HepG2 (cell line): ENCODE data around the gene TIMM17A. TPM values are rescaled to one million over a fixed set of nuclear protein-coding genes. Genes with fewer than 3 reads are reported as not detected.
A peak's percentile ranks its signal among the peaks of the same experiment; 100 is the strongest.

Experiments used
- ATAC-seq: fragments of 200-7000 bp; cut with Tn5 transposase; 3 replicates; pipeline ENCODE4 v1.9.1; 2020; ENCODE audit warnings: mild to moderate bottlenecking, moderate library complexity
- BruUV-seq: library from RNA; stranded (reverse); fragments of 400-500 nt; replicated peaks from 2 replicates; lab custom pipeline; 2021; lab: Mats Ljungman, UMichigan
- CTCF ChIA-PET: fragments of 300-600 bp; formaldehyde crosslinking; extraction: SDS; loops from one replicate; lab custom pipeline; 2021; ENCODE audit warnings: low total read pairs, inconsistent platforms, low intra/inter-chr PET ratio; lab: Yijun Ruan, JAX
- POLR2A ChIA-PET: fragments of 350-600 bp; sonication (Branson Sonifier 250); formaldehyde crosslinking; loops from one replicate; lab custom pipeline; 2020; ENCODE audit warnings: antibody characterized with exemption, inconsistent platforms; lab: Yijun Ruan, JAX
- DNase-seq: peaks from one replicate; pipeline ENCODE4 v3.0.0-alpha.2; 2015; ENCODE audit warnings: low spot score
- FAIRE-seq: peaks from 3 replicates; lab custom pipeline; 2011; peaks lifted over from hg19 to GRCh38; lab: Jason Lieb, UNC
- H2AFZ ChIP-seq: one replicate; pipeline ENCODE4 v1.6.1; 2011; ENCODE audit warnings: low read length, inconsistent platforms
- H3K27ac ChIP-seq: fragments of 300-600 bp; 3 replicates; pipeline ENCODE4 v1.8.0; 2011; ENCODE audit warnings: mixed run types, mild to moderate bottlenecking, mixed read lengths, low read length, inconsistent platforms; ENCODE audit not compliant: insufficient read depth; ENCODE audit errors: extremely low read length
- H3K27me3 ChIP-seq, 2 experiments: fragments of 200-600 bp in 1 of 2; 2 replicates in 1 of 2; 3 replicates in 1 of 2; pipeline versions ENCODE4 v1.6.0 to v1.8.0; 2011; ENCODE audit warnings: low read length in 2 of 2, mild to moderate bottlenecking in 2 of 2, moderate library complexity in 2 of 2, inconsistent platforms in 1 of 2; ENCODE audit not compliant: insufficient read depth in 2 of 2, control insufficient read depth in 1 of 2
- H3K36me3 ChIP-seq, 2 experiments: fragments of 200-600 bp in 1 of 2; replicated peaks in 1 of 2; 2 replicates in 1 of 2; 3 replicates in 1 of 2; pipeline versions ENCODE4 v1.5.1 to v1.8.0; 2011; ENCODE audit warnings: low read length in 2 of 2, inconsistent platforms in 1 of 2; ENCODE audit not compliant: insufficient read depth in 2 of 2, control insufficient read depth in 1 of 2
- H3K4me1 ChIP-seq: 2 replicates; pipeline ENCODE4 v1.5.1; 2012; ENCODE audit warnings: low read length, inconsistent platforms; ENCODE audit not compliant: insufficient read depth
- H3K4me2 ChIP-seq: 2 replicates; pipeline ENCODE4 v1.6.0; 2011; ENCODE audit warnings: low read depth, low read length, inconsistent platforms
- H3K4me3 ChIP-seq, 3 experiments: fragments of 200-600 bp in 1 of 3; sonication (generic), shearing (Covaris generic) in 1 of 3; replicated peaks in 1 of 3; 2 replicates each; pipeline ENCODE4 v1.5.1; 2011 to 2016; ENCODE audit warnings: low read length in 3 of 3, inconsistent platforms in 2 of 3, low read depth in 2 of 3, mild to moderate bottlenecking in 2 of 3, control low read depth in 1 of 3, mixed read lengths in 1 of 3; ENCODE audit not compliant: insufficient read depth in 1 of 3
- H3K79me2 ChIP-seq: one replicate; pipeline ENCODE4 v1.6.1; 2011; ENCODE audit warnings: low read length, inconsistent platforms; ENCODE audit not compliant: insufficient read depth
- H3K9ac ChIP-seq: 2 replicates; pipeline ENCODE4 v1.6.0; 2011; ENCODE audit warnings: mild to moderate bottlenecking, low read depth, low read length, inconsistent platforms; ENCODE audit not compliant: insufficient read depth
- H3K9me3 ChIP-seq: 2 replicates; pipeline ENCODE4 v1.5.1; 2012; ENCODE audit warnings: mild to moderate bottlenecking, low read length
- H4K20me1 ChIP-seq: 2 replicates; pipeline ENCODE4 v1.6.0; 2011; ENCODE audit warnings: inconsistent platforms, mild to moderate bottlenecking, low read length, moderate library complexity; ENCODE audit not compliant: insufficient read depth
- ARNT2 ChIP-seq: sonication (generic); formaldehyde crosslinking; IDR thresholded peaks from 2 replicates; pipeline ENCODE4 v1.8.0; 2022; ENCODE audit warnings: mild to moderate bottlenecking, low read depth, missing genetic modification reagents, moderate library complexity
- ISX ChIP-seq: sonication (generic); formaldehyde crosslinking; conservative IDR thresholded peaks from 2 replicates; pipeline ENCODE4 v1.5.0; 2020; ENCODE audit warnings: missing genetic modification reagents
- MAFK ChIP-seq, 2 experiments: IDR thresholded peaks in 1 of 2; conservative IDR thresholded peaks in 1 of 2; 2 replicates each; pipeline ENCODE4 v1.6.1; 2011; ENCODE audit warnings: improper control_type of control experiment in 2 of 2, low read length in 2 of 2
- MNT ChIP-seq: fragments of 450-650 bp; IDR thresholded peaks from 2 replicates; pipeline ENCODE4 v1.6.1; 2016
- NFKB2 ChIP-seq: sonication (generic); formaldehyde crosslinking; IDR thresholded peaks from 2 replicates; pipeline ENCODE4 v1.4.0; 2020; ENCODE audit warnings: missing genetic modification reagents, borderline replicate concordance
- SOX6 ChIP-seq, 2 experiments: fragments of 450-650 bp in 1 of 2; sonication (generic) in 1 of 2; formaldehyde crosslinking in 1 of 2; IDR thresholded peaks; 2 replicates each; pipeline versions ENCODE4 v1.4.0 to v1.6.1; 2017 to 2020; ENCODE audit warnings: antibody characterized with exemption in 1 of 2, mild to moderate bottlenecking in 1 of 2, missing genetic modification reagents in 1 of 2
- ZBTB10 ChIP-seq: sonication (generic); formaldehyde crosslinking; IDR thresholded peaks from 2 replicates; pipeline ENCODE4 v1.4.0; 2020; ENCODE audit warnings: missing genetic modification reagents, borderline replicate concordance
- ZIK1 ChIP-seq: sonication (generic); formaldehyde crosslinking; IDR thresholded peaks from 2 replicates; pipeline ENCODE4 v1.5.0; 2020; ENCODE audit warnings: mild to moderate bottlenecking, low read depth, missing genetic modification reagents, borderline replicate concordance
- ZMYM2 ChIP-seq: sonication (generic); formaldehyde crosslinking; IDR thresholded peaks from 2 replicates; pipeline ENCODE4 v1.8.0; 2022; ENCODE audit warnings: mild to moderate bottlenecking, missing genetic modification reagents
- ZNF224 ChIP-seq: sonication (generic); formaldehyde crosslinking; IDR thresholded peaks from 2 replicates; pipeline ENCODE4 v1.5.0; 2020; ENCODE audit warnings: mild to moderate bottlenecking, missing genetic modification reagents
- ZNF230 ChIP-seq: sonication (generic); formaldehyde crosslinking; IDR thresholded peaks from 2 replicates; pipeline ENCODE4 v1.4.0; 2020; ENCODE audit warnings: mild to moderate bottlenecking, missing genetic modification reagents
- ZNF333 ChIP-seq: sonication (generic); formaldehyde crosslinking; IDR thresholded peaks from 2 replicates; pipeline ENCODE4 v1.4.0; 2020; ENCODE audit warnings: mild to moderate bottlenecking, missing genetic modification reagents, borderline replicate concordance
- ZNF343 ChIP-seq: sonication (generic); formaldehyde crosslinking; IDR thresholded peaks from 2 replicates; pipeline ENCODE4 v1.4.0; 2020; ENCODE audit warnings: mild to moderate bottlenecking, missing genetic modification reagents
- ZNF510 ChIP-seq: sonication (generic); formaldehyde crosslinking; IDR thresholded peaks from 2 replicates; pipeline ENCODE4 v1.4.0; 2020; ENCODE audit warnings: low read depth, mild to moderate bottlenecking, missing genetic modification reagents
- ZNF772 ChIP-seq: sonication (generic); formaldehyde crosslinking; IDR thresholded peaks from 2 replicates; pipeline ENCODE4 v1.5.0; 2020; ENCODE audit warnings: mild to moderate bottlenecking, missing genetic modification reagents
- ZSCAN29 ChIP-seq: sonication (generic); formaldehyde crosslinking; conservative IDR thresholded peaks from 2 replicates; pipeline ENCODE4 v1.4.0; 2020; ENCODE audit warnings: mild to moderate bottlenecking, missing genetic modification reagents
- WGBS: methylation state at CpG from one replicate; pipeline ENCODE4 v1.1.6; 2017; ENCODE audit warnings: low lambda C conversion rate; 5-methylcytosine and 5-hydroxymethylcytosine counted together
- in situ Hi-C: cut with HindIII; loops from 2 replicates; pipeline ENCODE4 v1.10.0; 2017; ENCODE audit warnings: low pct_unique_long_range_greater_than_20kb; ENCODE audit not compliant: extremely low pct_ligation_motif_present
- intact Hi-C: fragments of 100-400 bp; cut with micrococcal nuclease; formaldehyde crosslinking; loops from one replicate; pipeline ENCODE4 v1.10.0; 2022; ENCODE audit not compliant: unreplicated experiment
- polyA plus RNA-seq, 8 experiments: library from polyadenylated mRNA; depleted of rRNA in 3 of 8; stranded (reverse) in 7 of 8; unstranded in 1 of 8; fragments of >200 nt; fragmentation: Illumina TruSeq in 4 of 8; extraction: Trizol in 4 of 8; gene quantifications; 2 replicates each; pipeline versions ENCODE4 v1.2.1 to v1.2.3, GENCODE V29; 2011 to 2016; ENCODE audit warnings: low read depth in 4 of 8, missing spikeins in 1 of 8, mixed read lengths in 1 of 8; ENCODE audit not compliant: insufficient read depth in 1 of 8
- total RNA-seq, 5 experiments: library from RNA; depleted of rRNA; stranded (reverse); fragments of >200 nt; fragmentation: Illumina TruSeq; extraction: Trizol; gene quantifications; 2 replicates each; pipeline ENCODE4 v1.2.3, GENCODE V29; 2016; ENCODE audit warnings: low read depth in 1 of 5
- TF ChIP-seq, protein P1 (sequence below): sonication (generic); formaldehyde crosslinking; IDR thresholded peaks from 2 replicates; pipeline ENCODE4 v1.4.0; 2020; ENCODE audit warnings: missing genetic modification reagents

The TIMM17A gene
- total and polyA plus RNA-seq, 2 of the 13 experiments (the other 11 are each of a cell fraction or from before 2014, with no cell fraction given), result 50.8 to 97.8 TPM

- no peaks in the 10 kb centered on the region; a peak in 1 of 5 replicates for H3K27me3 ChIP-seq
- peak overlapping the region in 2 of 3 experiments; percentile 93 to 97; a peak in 4 of 6 replicates for H3K4me3 ChIP-seq
- peaks cover 60% of the 10 kb centered on the region for H4K20me1 ChIP-seq
- BruUV-seq, result no TSS peak
- no peaks in the 10 kb centered on the region for H3K9me3 ChIP-seq
- ATAC-seq (no peak), DNase-seq (no peak), FAIRE-seq (no peak)
- WGBS, result 95% methylated on average over 29 of the region's 35 CpGs
- intact Hi-C loops (no loop called here), in situ Hi-C loops (loop anchor here (5.0 kb wide), 1 partner anchor 104 kb away; no protein-coding TSS in a partner anchor)
- H3K36me3 ChIP-seq, result peaks cover 23 to 40% of the 10 kb centered on the region in 2 experiments
- ChIA-PET POLR2A (interaction anchor here (1.3 to 3.9 kb wide), 5 partner anchors 22 to 72 kb away, joined by 3 to 118 read pairs (median 54); no protein-coding TSS in a partner anchor), CTCF (no interaction called here)
- H2AFZ ChIP-seq, result no peak overlapping the region
- peaks cover 77% of the 10 kb centered on the region for H3K4me1 ChIP-seq
- H3K27ac ChIP-seq, result no peak overlapping the region
- H3K9ac ChIP-seq, result peak overlapping the region; percentile 92; the same call in 1 of the 2 replicates
- H3K4me2 ChIP-seq, result peak overlapping the region; percentile 77
- H3K79me2 ChIP-seq, result peaks cover 37% of the 10 kb centered on the region
- TF ChIP-seq, protein P1, sequence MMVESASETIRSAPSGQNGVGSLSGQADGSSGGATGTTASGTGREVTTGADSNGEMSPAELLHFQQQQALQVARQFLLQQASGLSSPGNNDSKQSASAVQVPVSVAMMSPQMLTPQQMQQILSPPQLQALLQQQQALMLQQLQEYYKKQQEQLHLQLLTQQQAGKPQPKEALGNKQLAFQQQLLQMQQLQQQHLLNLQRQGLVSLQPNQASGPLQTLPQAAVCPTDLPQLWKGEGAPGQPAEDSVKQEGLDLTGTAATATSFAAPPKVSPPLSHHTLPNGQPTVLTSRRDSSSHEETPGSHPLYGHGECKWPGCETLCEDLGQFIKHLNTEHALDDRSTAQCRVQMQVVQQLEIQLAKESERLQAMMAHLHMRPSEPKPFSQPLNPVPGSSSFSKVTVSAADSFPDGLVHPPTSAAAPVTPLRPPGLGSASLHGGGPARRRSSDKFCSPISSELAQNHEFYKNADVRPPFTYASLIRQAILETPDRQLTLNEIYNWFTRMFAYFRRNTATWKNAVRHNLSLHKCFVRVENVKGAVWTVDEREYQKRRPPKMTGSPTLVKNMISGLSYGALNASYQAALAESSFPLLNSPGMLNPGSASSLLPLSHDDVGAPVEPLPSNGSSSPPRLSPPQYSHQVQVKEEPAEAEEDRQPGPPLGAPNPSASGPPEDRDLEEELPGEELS (CRISPR knock-in tag), result no peak
- TF ChIP-seq ARNT2 (CRISPR knock-in tag) (no peak), ZNF333 (no peak), ZNF224 (CRISPR knock-in tag) (no peak), ZNF772 (CRISPR knock-in tag) (no peak), MAFK (conservative IDR thresholded peaks at IDR 0.05 in 1 of 2, IDR thresholded peaks at IDR 0.05 in 1 of 2; ENCODE audit: low read length in 2 of 2) (no peak), ZNF510 (CRISPR knock-in tag) (no peak), ZNF230 (CRISPR knock-in tag) (no peak), ZBTB10 (CRISPR knock-in tag) (no peak), ISX (CRISPR knock-in tag) (no peak), MNT (no peak), ZMYM2 (CRISPR knock-in tag) (no peak), ZNF343 (no peak), ZIK1 (CRISPR knock-in tag) (no peak), SOX6 (IDR thresholded peaks at IDR 0.05) (no peak), SOX6 (CRISPR knock-in tag; IDR thresholded peaks at IDR 0.05) (no peak), ZSCAN29 (CRISPR knock-in tag) (no peak), NFKB2 (CRISPR knock-in tag) (no peak)
Measured at GRCh38 chr1:202012544-202013478, 57.5 kb downstream of the TIMM17A start.
